Endothelial cell of umbilical vein (primary cell): ENCODE data around the gene SPRING1. TPM values are rescaled to one million over a fixed set of nuclear protein-coding genes. Genes with fewer than 3 reads are reported as not detected.

Source experiments
- BruUV-seq: library from RNA; stranded (reverse); fragments of 400-500 nt; replicated peaks from 2 replicates; lab custom pipeline; 2021; lab: Mats Ljungman, UMichigan
- CTCF ChIA-PET: fragments of 300-600, 350-600 bp; sonication (Branson Sonifier 250); formaldehyde crosslinking; loops from one replicate; lab custom pipeline; 2021; ENCODE audit warnings: antibody characterized with exemption, inconsistent platforms; lab: Charles Lee
- POLR2A ChIA-PET: fragments of 300-600, 350-600 bp; sonication (Branson Sonifier 250); formaldehyde crosslinking; loops from one replicate; lab custom pipeline; 2021; ENCODE audit warnings: antibody characterized with exemption, inconsistent platforms; lab: Charles Lee
- DNase-seq: peaks from one replicate; pipeline ENCODE4 v3.0.0-alpha.2; 2011; ENCODE audit warnings: low read depth, low spot score
- FAIRE-seq: peaks from 2 replicates; lab custom pipeline; 2011; peaks lifted over from hg19 to GRCh38; lab: Jason Lieb, UNC
- H2AFZ ChIP-seq: 2 replicates; pipeline ENCODE4 v1.6.0; 2012; ENCODE audit warnings: low read depth, low read length, control low read depth, inconsistent platforms
- H3K27ac ChIP-seq: 2 replicates; pipeline ENCODE4 v1.5.1; 2011; ENCODE audit warnings: low read depth, mild to moderate bottlenecking, control low read depth, low read length, moderate library complexity; ENCODE audit not compliant: insufficient read depth
- H3K27me3 ChIP-seq, 2 experiments: 2 replicates each; pipeline versions ENCODE4 v1.6.0 to v1.6.1; 2011; ENCODE audit warnings: low read length in 2 of 2, mixed read lengths in 1 of 2; ENCODE audit not compliant: control insufficient read depth in 2 of 2, insufficient read depth in 2 of 2
- H3K36me3 ChIP-seq, 2 experiments: 2 replicates in 1 of 2; 3 replicates in 1 of 2; pipeline ENCODE4 v1.5.1; 2011; ENCODE audit warnings: low read length in 2 of 2, mild to moderate bottlenecking in 1 of 2, moderate library complexity in 1 of 2; ENCODE audit not compliant: control insufficient read depth in 2 of 2, insufficient read depth in 2 of 2; ENCODE audit errors: extremely low read depth in 1 of 2
- H3K4me1 ChIP-seq: 3 replicates; pipeline ENCODE4 v1.5.1; 2011; ENCODE audit warnings: mild to moderate bottlenecking, low read length; ENCODE audit not compliant: control insufficient read depth, insufficient read depth; ENCODE audit errors: extremely low read depth
- H3K4me2 ChIP-seq: 2 replicates; pipeline ENCODE4 v1.6.1; 2011; ENCODE audit warnings: low read length, control low read depth, mixed read lengths; ENCODE audit not compliant: insufficient read depth
- H3K4me3 ChIP-seq, 3 experiments: fragments of 200-600 bp in 1 of 3; sonication (generic), shearing (Covaris generic) in 1 of 3; replicated peaks in 1 of 3; 2 replicates each; pipeline ENCODE4 v1.5.1; 2011 to 2016; ENCODE audit warnings: control low read depth in 3 of 3, low read length in 3 of 3, mild to moderate bottlenecking in 2 of 3, inconsistent platforms in 1 of 3, low read depth in 1 of 3, moderate library complexity in 1 of 3; ENCODE audit not compliant: insufficient read depth in 1 of 3
- H3K79me2 ChIP-seq: 2 replicates; pipeline ENCODE4 v1.6.0; 2012; ENCODE audit warnings: low read length, inconsistent platforms; ENCODE audit not compliant: control insufficient read depth, insufficient read depth
- H3K9ac ChIP-seq: replicated peaks from 2 replicates; pipeline ENCODE3; 2011; ENCODE audit warnings: low read length, control low read depth; ENCODE audit not compliant: insufficient read depth; ENCODE audit errors: extremely low read depth
- H3K9me1 ChIP-seq: replicated peaks from 3 replicates; pipeline ENCODE4 v1.6.0; 2011; ENCODE audit warnings: mild to moderate bottlenecking, low read length; ENCODE audit not compliant: control insufficient read depth, insufficient read depth; ENCODE audit errors: extremely low read depth
- H3K9me3 ChIP-seq: replicated peaks from 2 replicates; pipeline ENCODE4 v1.5.1; 2012; ENCODE audit warnings: low read length, inconsistent platforms; ENCODE audit not compliant: control insufficient read depth, insufficient read depth
- H4K20me1 ChIP-seq: replicated peaks from 2 replicates; pipeline ENCODE3; 2011; ENCODE audit warnings: mild to moderate bottlenecking, low read length; ENCODE audit not compliant: control insufficient read depth, insufficient read depth; ENCODE audit errors: extremely low read depth
- EZH2 ChIP-seq: IDR thresholded peaks from 2 replicates; pipeline ENCODE4 v1.6.1; 2012; ENCODE audit warnings: borderline replicate concordance, low read depth, mild to moderate bottlenecking, moderate library complexity, low read length, inconsistent platforms; ENCODE audit not compliant: severe bottlenecking
- FOS ChIP-seq: IDR thresholded peaks from 2 replicates; pipeline ENCODE4 v1.6.1; 2011; ENCODE audit warnings: mild to moderate bottlenecking, low read length, moderate library complexity, borderline replicate concordance; ENCODE audit not compliant: insufficient read depth
- GATA2 ChIP-seq: IDR thresholded peaks from 2 replicates; pipeline ENCODE4 v1.7.0; 2011; ENCODE audit warnings: low read depth, mild to moderate bottlenecking, moderate library complexity, mixed read lengths, low read length; ENCODE audit not compliant: insufficient read length, insufficient read depth
- JUN ChIP-seq: IDR thresholded peaks from 2 replicates; pipeline ENCODE4 v1.6.1; 2011; ENCODE audit warnings: borderline replicate concordance, low read depth; ENCODE audit not compliant: insufficient read length, insufficient read depth
- MYC ChIP-seq: IDR thresholded peaks from one replicate; pipeline ENCODE4 v1.6.1; 2011; ENCODE audit warnings: mild to moderate bottlenecking, low read depth, low read length
- POLR2A ChIP-seq: IDR thresholded peaks from 2 replicates; pipeline ENCODE4 v1.6.1; 2012; ENCODE audit warnings: low read depth, mild to moderate bottlenecking, control low read depth, low read length
- POLR2AphosphoS5 ChIP-seq: IDR thresholded peaks from 2 replicates; pipeline ENCODE4 v1.6.1; 2012; ENCODE audit warnings: low read depth, mild to moderate bottlenecking, control low read depth, low read length, moderate library complexity; ENCODE audit not compliant: insufficient read depth
- dilution Hi-C: fragments of 300-500 bp; cut with MboI; formaldehyde crosslinking; loops from one replicate; pipeline ENCODE4 v1.15.0; 2019; ENCODE audit warnings: low sequenced_read_pairs; ENCODE audit not compliant: extremely low pct_ligation_motif_present
- intact Hi-C: fragments of 100-400 bp; cut with micrococcal nuclease; formaldehyde crosslinking; loops from one replicate; pipeline ENCODE4 v1.10.0; 2022
- polyA plus RNA-seq, 4 experiments: library from polyadenylated mRNA; depleted of rRNA in 3 of 4; stranded (reverse) in 3 of 4; unstranded in 1 of 4; fragments of >200 nt; gene quantifications; 2 replicates each; pipeline versions ENCODE4 v1.2.1 to v1.2.3, GENCODE V29; 2011 to 2012; ENCODE audit warnings: missing spikeins in 1 of 4
- total RNA-seq: library from RNA; stranded (reverse); gene quantifications from 2 replicates; pipeline ENCODE4 v1.2.3, GENCODE V29; 2021
- TF ChIP-seq, protein P1 (sequence below): IDR thresholded peaks from 2 replicates; pipeline ENCODE4 v1.6.1; 2011; ENCODE audit not compliant: insufficient read depth, insufficient read length
- TF ChIP-seq, protein P2 (sequence below), 2 donors: IDR thresholded peaks; 1 replicate in 1 of 2; 2 replicates in 1 of 2; pipeline ENCODE4 v1.5.1; 2011; ENCODE audit warnings: low read length in 2 of 2, mild to moderate bottlenecking in 2 of 2, moderate library complexity in 2 of 2, control low read depth in 1 of 2, inconsistent platforms in 1 of 2, low read depth in 1 of 2; ENCODE audit not compliant: insufficient read depth in 1 of 2; ENCODE audit errors: extremely low read depth in 1 of 2

SPRING1 gene
- total and polyA plus RNA-seq, 2 donors (not counting 3 experiments of a cell fraction or from before 2014, with no cell fraction given), result 17.5 to 40.4 TPM

DNA sequence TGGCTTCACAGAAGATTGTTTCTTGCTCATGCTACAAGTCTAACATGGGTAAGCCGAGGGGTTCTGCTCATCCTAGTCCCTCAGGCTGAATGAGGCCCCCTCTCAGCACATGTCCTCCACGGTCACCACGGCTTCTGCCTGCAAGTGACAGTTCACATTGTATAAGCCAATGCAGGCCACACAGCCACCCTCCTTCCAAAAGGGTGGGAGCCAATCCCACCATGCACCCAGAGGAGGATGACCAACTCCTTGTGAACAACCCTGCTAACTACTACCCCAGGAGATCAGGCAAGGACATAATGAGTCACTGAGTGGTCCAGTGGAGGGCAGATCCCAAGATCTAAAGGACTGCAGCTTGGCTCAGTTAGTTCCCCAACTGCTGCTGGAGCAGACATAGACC is 6.1 kb downstream of the SPRING1 start:
- H3K4me3 ChIP-seq, result no peak overlapping the region
- no peak for DNase-seq
- H3K36me3 ChIP-seq, result peaks cover 0 to 2% of the 10 kb centered on the region in 2 experiments
- no peak for TF ChIP-seq GATA2
- TF ChIP-seq EZH2, result no peak
- no peak for TF ChIP-seq JUN
- no peak for TF ChIP-seq FOS
- TF ChIP-seq POLR2A, result no peak
- TF ChIP-seq, protein P1, sequence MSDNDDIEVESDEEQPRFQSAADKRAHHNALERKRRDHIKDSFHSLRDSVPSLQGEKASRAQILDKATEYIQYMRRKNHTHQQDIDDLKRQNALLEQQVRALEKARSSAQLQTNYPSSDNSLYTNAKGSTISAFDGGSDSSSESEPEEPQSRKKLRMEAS, result no peak
- TF ChIP-seq POLR2AphosphoS5, result no peak
- no peak for TF ChIP-seq MYC
- TF ChIP-seq, protein P2, sequence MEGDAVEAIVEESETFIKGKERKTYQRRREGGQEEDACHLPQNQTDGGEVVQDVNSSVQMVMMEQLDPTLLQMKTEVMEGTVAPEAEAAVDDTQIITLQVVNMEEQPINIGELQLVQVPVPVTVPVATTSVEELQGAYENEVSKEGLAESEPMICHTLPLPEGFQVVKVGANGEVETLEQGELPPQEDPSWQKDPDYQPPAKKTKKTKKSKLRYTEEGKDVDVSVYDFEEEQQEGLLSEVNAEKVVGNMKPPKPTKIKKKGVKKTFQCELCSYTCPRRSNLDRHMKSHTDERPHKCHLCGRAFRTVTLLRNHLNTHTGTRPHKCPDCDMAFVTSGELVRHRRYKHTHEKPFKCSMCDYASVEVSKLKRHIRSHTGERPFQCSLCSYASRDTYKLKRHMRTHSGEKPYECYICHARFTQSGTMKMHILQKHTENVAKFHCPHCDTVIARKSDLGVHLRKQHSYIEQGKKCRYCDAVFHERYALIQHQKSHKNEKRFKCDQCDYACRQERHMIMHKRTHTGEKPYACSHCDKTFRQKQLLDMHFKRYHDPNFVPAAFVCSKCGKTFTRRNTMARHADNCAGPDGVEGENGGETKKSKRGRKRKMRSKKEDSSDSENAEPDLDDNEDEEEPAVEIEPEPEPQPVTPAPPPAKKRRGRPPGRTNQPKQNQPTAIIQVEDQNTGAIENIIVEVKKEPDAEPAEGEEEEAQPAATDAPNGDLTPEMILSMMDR (IDR thresholded peaks at IDR 0.05; ENCODE audit: extremely low read depth in 1 of 2, insufficient read depth in 1 of 2, low read depth in 1 of 2, low read length in 2 of 2), result no peak
- H3K4me2 ChIP-seq, result no peak overlapping the region
- H3K27ac ChIP-seq, result no peak overlapping the region
- ChIA-PET CTCF (interaction anchor here (1.6 kb wide), 1 partner anchor 131 kb away, joined by 3 read pairs; no protein-coding TSS in a partner anchor), POLR2A (no interaction called here)
- peaks cover 44% of the 10 kb centered on the region for H3K79me2 ChIP-seq
- no peaks in the 10 kb centered on the region for H4K20me1 ChIP-seq
- BruUV-seq, result no TSS peak
- intact Hi-C loops (loop anchor here (10.0 kb wide), 1 partner anchor 283 kb away; no protein-coding TSS in a partner anchor), dilution Hi-C loops (no loop called here)
- H2AFZ ChIP-seq, result no peak overlapping the region
- FAIRE-seq, result no peak
- no peaks in the 10 kb centered on the region for H3K27me3 ChIP-seq
- peaks cover 12% of the 10 kb centered on the region for H3K4me1 ChIP-seq
- no peaks in the 10 kb centered on the region for H3K9me3 ChIP-seq
- H3K9me1 ChIP-seq, result no peaks in the 10 kb centered on the region
- H3K9ac ChIP-seq, result no peak overlapping the region
